Measurements from ENCODE around the gene IREB2. TPM values are rescaled to one million over a fixed set of nuclear protein-coding genes. Genes with fewer than 3 reads are reported as not detected.

The IREB2 gene
- total RNA-seq, 4 donors from 2014 or later: 20.1 to 71.7 (median 40.7) TPM

DNA sequence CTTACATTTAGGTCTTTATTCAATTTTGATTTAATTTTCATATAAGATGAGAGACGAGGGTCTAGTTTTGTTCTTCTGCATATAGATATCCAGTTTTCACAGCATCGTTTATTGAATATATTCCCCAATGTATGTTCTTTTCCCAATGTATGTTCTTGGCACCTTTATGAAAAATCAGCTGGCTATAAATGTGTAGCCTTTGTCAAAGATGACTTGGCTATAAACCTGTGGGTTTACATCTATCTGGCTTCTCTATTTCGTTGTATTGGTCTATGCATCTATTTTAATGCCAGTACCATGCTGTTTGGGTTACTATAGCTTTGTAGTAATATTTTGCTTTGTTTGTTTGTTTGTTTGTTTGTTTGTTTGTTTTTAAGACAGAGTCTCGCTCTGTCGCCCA lies 11.7 kb upstream of the IREB2 start:
- H3K27me3 ChIP-seq: no peaks in the 10 kb centered on the region
- in situ Hi-C loops (cut with MboI; ENCODE audit: low pct_ligation_motif_present in 1 of 4, low pct_unique_long_range_greater_than_20kb in 1 of 4, low sequenced_read_pairs in 3 of 4): loop anchor here in 3 of 4 donors (10.0 to 25.0 kb wide), 2 partner anchors 111 to 289 kb away; partner anchors contain the start of genes CIB2 (in 1 of the 3) and IDH3A (in 1 of the 3)
- no peak for DNase-seq
- no peak overlapping the region for H3K27ac ChIP-seq
- intact Hi-C loops (cut with DNase I; ENCODE audit: low total_unique reads): no loop called here
- no peak overlapping the region for H3K4me3 ChIP-seq
- 88 to 89% methylated on average over 5 of the region's 5 CpGs for WGBS, 2 donors (ENCODE audit: low coverage in 1 of 2)
- no peaks in the 10 kb centered on the region for H3K36me3 ChIP-seq
- peaks cover 5 to 21% (median 10%) of the 10 kb centered on the region in 4 donors for H3K4me1 ChIP-seq
- H3K9me3 ChIP-seq: no peaks in the 10 kb centered on the region
- TF ChIP-seq POLR2A (IDR thresholded peaks at IDR 0.05) (no peak), POLR2AphosphoS5 (IDR thresholded peaks at IDR 0.05) (no peak), EP300 (IDR thresholded peaks at IDR 0.05; ENCODE audit: low read depth) (no peak)
- TF ChIP-seq, protein P1, sequence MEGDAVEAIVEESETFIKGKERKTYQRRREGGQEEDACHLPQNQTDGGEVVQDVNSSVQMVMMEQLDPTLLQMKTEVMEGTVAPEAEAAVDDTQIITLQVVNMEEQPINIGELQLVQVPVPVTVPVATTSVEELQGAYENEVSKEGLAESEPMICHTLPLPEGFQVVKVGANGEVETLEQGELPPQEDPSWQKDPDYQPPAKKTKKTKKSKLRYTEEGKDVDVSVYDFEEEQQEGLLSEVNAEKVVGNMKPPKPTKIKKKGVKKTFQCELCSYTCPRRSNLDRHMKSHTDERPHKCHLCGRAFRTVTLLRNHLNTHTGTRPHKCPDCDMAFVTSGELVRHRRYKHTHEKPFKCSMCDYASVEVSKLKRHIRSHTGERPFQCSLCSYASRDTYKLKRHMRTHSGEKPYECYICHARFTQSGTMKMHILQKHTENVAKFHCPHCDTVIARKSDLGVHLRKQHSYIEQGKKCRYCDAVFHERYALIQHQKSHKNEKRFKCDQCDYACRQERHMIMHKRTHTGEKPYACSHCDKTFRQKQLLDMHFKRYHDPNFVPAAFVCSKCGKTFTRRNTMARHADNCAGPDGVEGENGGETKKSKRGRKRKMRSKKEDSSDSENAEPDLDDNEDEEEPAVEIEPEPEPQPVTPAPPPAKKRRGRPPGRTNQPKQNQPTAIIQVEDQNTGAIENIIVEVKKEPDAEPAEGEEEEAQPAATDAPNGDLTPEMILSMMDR (IDR thresholded peaks at IDR 0.05): no peak

DNA sequence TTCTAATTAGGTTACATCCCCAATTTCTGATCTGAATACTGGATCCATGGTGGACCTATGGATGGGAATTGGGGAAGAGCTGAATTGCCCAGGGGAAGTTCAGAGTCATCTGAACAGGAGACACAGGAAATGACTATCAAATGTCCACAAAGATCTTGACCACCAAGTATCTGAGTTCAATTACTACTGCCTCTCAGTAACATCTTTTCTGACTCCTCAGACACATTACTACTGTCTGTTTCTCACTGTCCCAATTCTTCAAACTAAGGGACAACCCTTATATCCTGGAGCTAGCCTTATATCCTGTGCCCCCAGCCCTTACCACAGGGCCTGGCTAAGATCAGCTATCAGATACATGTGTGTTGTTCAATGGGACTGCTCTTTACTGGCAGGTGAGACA lies 10.1 kb upstream of the IREB2 start:
- no peaks in the 10 kb centered on the region for H3K9me3 ChIP-seq
- no peak overlapping the region for H3K27ac ChIP-seq
- in situ Hi-C loops (cut with MboI; ENCODE audit: low pct_ligation_motif_present in 1 of 4, low pct_unique_long_range_greater_than_20kb in 1 of 4, low sequenced_read_pairs in 3 of 4) (loop anchor here in 3 of 4 donors (10.0 to 25.0 kb wide), 2 partner anchors 113 to 291 kb away; partner anchors contain the start of genes CIB2 (in 1 of the 3) and IDH3A (in 1 of the 3)), intact Hi-C loops (cut with DNase I; ENCODE audit: low total_unique reads) (no loop called here)
- TF ChIP-seq EP300 (IDR thresholded peaks at IDR 0.05; ENCODE audit: low read depth) (no peak), POLR2AphosphoS5 (IDR thresholded peaks at IDR 0.05) (no peak), POLR2A (IDR thresholded peaks at IDR 0.05) (no peak)
- TF ChIP-seq, protein P1 (IDR thresholded peaks at IDR 0.05): no peak
- no peaks in the 10 kb centered on the region for H3K36me3 ChIP-seq
- DNase-seq: no peak
- no peak overlapping the region for H3K4me3 ChIP-seq
- peaks cover 0 to 16% (median 3%) of the 10 kb centered on the region in 4 donors for H3K4me1 ChIP-seq
- no peaks in the 10 kb centered on the region for H3K27me3 ChIP-seq

DNA sequence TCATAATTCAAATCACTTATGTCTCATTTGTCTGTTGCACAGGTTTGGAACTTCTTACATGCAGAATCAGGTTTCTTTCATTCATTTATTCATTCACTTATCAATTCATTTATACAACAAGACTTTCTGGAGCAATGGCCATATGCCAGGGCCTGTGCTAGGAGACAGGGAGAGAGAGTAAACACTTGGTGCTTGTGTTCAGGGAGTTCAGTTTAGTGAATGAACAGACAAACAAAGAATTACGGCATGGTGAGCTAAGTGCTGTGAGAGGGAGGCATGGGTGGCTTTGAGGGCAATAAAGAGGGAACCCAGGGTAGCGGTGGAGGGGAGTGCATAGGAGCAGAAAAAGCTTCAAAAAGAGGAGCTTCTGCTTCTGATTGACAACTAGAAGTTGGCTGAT lies 8.5 kb upstream of the IREB2 start:
- in situ Hi-C loops (cut with MboI; ENCODE audit: low pct_ligation_motif_present in 1 of 4, low pct_unique_long_range_greater_than_20kb in 1 of 4, low sequenced_read_pairs in 3 of 4) (loop anchor here in 3 of 4 donors (10.0 to 25.0 kb wide), 2 partner anchors 115 to 292 kb away; partner anchors contain the start of genes CIB2 (in 1 of the 3) and IDH3A (in 1 of the 3)), intact Hi-C loops (cut with DNase I; ENCODE audit: low total_unique reads) (no loop called here)
- H3K27ac ChIP-seq: no peak overlapping the region
- peaks cover 0 to 12% (median 1%) of the 10 kb centered on the region in 4 donors for H3K4me1 ChIP-seq
- no peak for TF ChIP-seq POLR2AphosphoS5 (IDR thresholded peaks at IDR 0.05)
- no peak for TF ChIP-seq POLR2A (IDR thresholded peaks at IDR 0.05)
- TF ChIP-seq, protein P1 (IDR thresholded peaks at IDR 0.05): no peak
- no peak for TF ChIP-seq EP300 (IDR thresholded peaks at IDR 0.05; ENCODE audit: low read depth)
- no peak overlapping the region for H3K4me3 ChIP-seq
- WGBS, 2 donors (ENCODE audit: low coverage in 1 of 2): 24% methylated on average over 2 of the region's 2 CpGs; no CpG with 5 or more reads in 1 of the 2 donors
- peak; percentile 63 for DNase-seq
- no peaks in the 10 kb centered on the region for H3K36me3 ChIP-seq
- H3K27me3 ChIP-seq: no peaks in the 10 kb centered on the region
- no peaks in the 10 kb centered on the region for H3K9me3 ChIP-seq

DNA sequence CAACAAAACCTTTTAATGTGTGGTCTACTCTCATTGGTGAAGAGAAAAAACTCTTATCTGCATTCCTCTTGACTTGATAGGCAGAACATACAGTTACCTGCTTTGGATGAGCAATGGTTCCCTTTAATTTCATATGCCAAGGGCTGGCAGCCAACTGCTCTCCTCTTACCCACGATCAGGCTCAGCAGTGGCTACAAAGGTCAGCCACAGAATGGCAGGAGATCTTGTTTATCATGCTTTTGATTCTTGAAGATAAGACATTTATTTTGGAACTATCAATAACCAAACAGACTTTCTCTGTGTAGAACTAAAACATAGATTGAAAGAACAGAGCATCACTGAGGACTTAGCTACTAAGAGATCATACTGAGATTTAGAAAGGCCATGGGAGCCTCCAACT lies 6.1 kb upstream of the IREB2 start:
- in situ Hi-C loops (cut with MboI; ENCODE audit: low pct_ligation_motif_present in 1 of 4, low pct_unique_long_range_greater_than_20kb in 1 of 4, low sequenced_read_pairs in 3 of 4): loop anchor here in 1 of 4 donors (25.0 kb wide), 1 partner anchor 295 kb away; the partner anchor contains the start of genes CIB2 and IDH3A
- intact Hi-C loops (cut with DNase I; ENCODE audit: low total_unique reads): no loop called here
- H3K4me1 ChIP-seq: peaks cover under 1 to 15% (median 3%) of the 10 kb centered on the region in 4 donors
- no peaks in the 10 kb centered on the region for H3K36me3 ChIP-seq
- DNase-seq: no peak
- no peaks in the 10 kb centered on the region for H3K27me3 ChIP-seq
- H3K9me3 ChIP-seq: no peaks in the 10 kb centered on the region
- no peak overlapping the region for H3K4me3 ChIP-seq
- no peak overlapping the region for H3K27ac ChIP-seq
- TF ChIP-seq, protein P1 (IDR thresholded peaks at IDR 0.05): no peak
- no peak for TF ChIP-seq POLR2AphosphoS5 (IDR thresholded peaks at IDR 0.05)
- no peak for TF ChIP-seq EP300 (IDR thresholded peaks at IDR 0.05; ENCODE audit: low read depth)
- TF ChIP-seq POLR2A (IDR thresholded peaks at IDR 0.05): no peak
- WGBS, 2 donors (ENCODE audit: low coverage in 1 of 2): 38 to 45% methylated on average over 1 of the region's 1 CpG
